ENCODE measurements around the gene RNF115.
A peak's percentile ranks its signal among the peaks of the same experiment; 100 is the strongest.

RNF115 gene

GRCh38 chr1:145823565-145824498 is at the start of gene RNF115, which contains the start of gene POLR3C:
RNF115 (minus strand) TSS chr1:145824095; CDS start chr1:145823873, 222 bp downstream.
POLR3C (plus strand) TSS chr1:145824200; CDS start chr1:145825777, 1,577 bp downstream.
- in situ Hi-C loops (cut with MboI; ENCODE audit: low pct_unique_long_range_greater_than_20kb, low sequenced_read_pairs), result no loop called here
- DNase-seq, result peak; percentile 96

GRCh38 chr1:145871994-145872924 is 48.4 kb upstream of the RNF115 start:
- peak; percentile 70 for DNase-seq
- in situ Hi-C loops (cut with MboI; ENCODE audit: low pct_unique_long_range_greater_than_20kb, low sequenced_read_pairs), result no loop called here

- no peak for DNase-seq
- in situ Hi-C loops (cut with MboI; ENCODE audit: low pct_unique_long_range_greater_than_20kb, low sequenced_read_pairs), result no loop called here
These were observed 44.3 kb upstream of the RNF115 start for GRCh38 chr1:145868232-145868631.

GRCh38 chr1:145863282-145864018 is 39.6 kb upstream of the RNF115 start:
- no peak for DNase-seq
- in situ Hi-C loops (cut with MboI; ENCODE audit: low pct_unique_long_range_greater_than_20kb, low sequenced_read_pairs), result no loop called here

GRCh38 chr1:145859491-145860023 is 35.7 kb upstream of the RNF115 start:
- DNase-seq, result peak; percentile 88
- in situ Hi-C loops (cut with MboI; ENCODE audit: low pct_unique_long_range_greater_than_20kb, low sequenced_read_pairs), result no loop called here

- in situ Hi-C loops (cut with MboI; ENCODE audit: low pct_unique_long_range_greater_than_20kb, low sequenced_read_pairs), result no loop called here
- DNase-seq, result peak; percentile 93
These were observed 35.1 kb upstream of the RNF115 start, which contains the start of gene PIAS3 for GRCh38 chr1:145858901-145859490. PIAS3 (minus strand) TSS chr1:145859081; CDS start chr1:145858990, 91 bp downstream.

- in situ Hi-C loops (cut with MboI; ENCODE audit: low pct_unique_long_range_greater_than_20kb, low sequenced_read_pairs), result no loop called here
- peak; percentile 37 for DNase-seq
These were observed 34.5 kb upstream of the RNF115 start for GRCh38 chr1:145858238-145858900.

GRCh38 chr1:145857170-145857569 is 33.3 kb upstream of the RNF115 start:
- in situ Hi-C loops (cut with MboI; ENCODE audit: low pct_unique_long_range_greater_than_20kb, low sequenced_read_pairs), result no loop called here
- DNase-seq, result no peak

- in situ Hi-C loops (cut with MboI; ENCODE audit: low pct_unique_long_range_greater_than_20kb, low sequenced_read_pairs), result no loop called here
These were observed 31.6 kb upstream of the RNF115 start for GRCh38 chr1:145855426-145855948.

GRCh38 chr1:145849356-145850160 is 25.7 kb upstream of the RNF115 start:
- no peak for DNase-seq
- in situ Hi-C loops (cut with MboI; ENCODE audit: low pct_unique_long_range_greater_than_20kb, low sequenced_read_pairs), result no loop called here

More at GRCh38 chr1:145855426-145855948, 31.6 kb upstream of the RNF115 start:
- peak; percentile 39 for DNase-seq

GRCh38 chr1:145847827-145848226 is 23.9 kb upstream of the RNF115 start:
- in situ Hi-C loops (cut with MboI; ENCODE audit: low pct_unique_long_range_greater_than_20kb, low sequenced_read_pairs), result no loop called here
- no peak for DNase-seq

GRCh38 chr1:145846201-145846612 is 22.3 kb upstream of the RNF115 start:
- in situ Hi-C loops (cut with MboI; ENCODE audit: low pct_unique_long_range_greater_than_20kb, low sequenced_read_pairs), result no loop called here
- DNase-seq, result peak; percentile 55

GRCh38 chr1:145845514-145846161 is 21.7 kb upstream of the RNF115 start, which contains the start of gene NUDT17:
NUDT17 (plus strand) TSS chr1:145845630; CDS start chr1:145845641, 11 bp downstream.
- in situ Hi-C loops (cut with MboI; ENCODE audit: low pct_unique_long_range_greater_than_20kb, low sequenced_read_pairs), result no loop called here
- DNase-seq, result peak; percentile 79

- in situ Hi-C loops (cut with MboI; ENCODE audit: low pct_unique_long_range_greater_than_20kb, low sequenced_read_pairs), result no loop called here
- DNase-seq, result peak; percentile 78
These were observed 21.2 kb upstream of the RNF115 start for GRCh38 chr1:145845144-145845513.

GRCh38 chr1:145843031-145843430 is 19.1 kb upstream of the RNF115 start:
- no peak for DNase-seq
- in situ Hi-C loops (cut with MboI; ENCODE audit: low pct_unique_long_range_greater_than_20kb, low sequenced_read_pairs), result no loop called here

GRCh38 chr1:145837656-145838055 is 13.8 kb upstream of the RNF115 start:
- in situ Hi-C loops (cut with MboI; ENCODE audit: low pct_unique_long_range_greater_than_20kb, low sequenced_read_pairs), result no loop called here
- no peak for DNase-seq
